HepG2 (cell line): ENCODE results near the gene MUL1. TPM values are rescaled to one million over a fixed set of nuclear protein-coding genes. Genes with fewer than 3 reads are reported as not detected.

ENCODE experiments used
- ARNT ChIP-seq: fragments of 450-650 bp; IDR thresholded peaks from 2 replicates; pipeline ENCODE4 v1.6.1; 2017
- CBX2 ChIP-seq, 2 experiments: fragments of 200-600 bp in 1 of 2; sonication (generic); formaldehyde crosslinking in 1 of 2; IDR thresholded peaks; 2 replicates each; pipeline versions ENCODE4 v1.7.0 to v1.8.1; 2018 to 2022; ENCODE audit warnings: low read depth in 2 of 2, low read length in 1 of 2, mild to moderate bottlenecking in 1 of 2, missing genetic modification reagents in 1 of 2
- FOXO1 ChIP-seq: sonication (generic); formaldehyde crosslinking; IDR thresholded peaks from 2 replicates; pipeline ENCODE4 v1.4.0; 2020; ENCODE audit warnings: missing genetic modification reagents
- GABPB1 ChIP-seq: IDR thresholded peaks from 2 replicates; pipeline ENCODE4 v1.6.1; 2016; ENCODE audit warnings: mild to moderate bottlenecking, missing genetic modification reagents, moderate library complexity, missing compliant biosample characterization
- HMGA1 ChIP-seq: sonication (generic); formaldehyde crosslinking; conservative IDR thresholded peaks from 2 replicates; pipeline ENCODE4 v1.4.0; 2020; ENCODE audit warnings: missing genetic modification reagents
- HOXA5 ChIP-seq: sonication (generic); formaldehyde crosslinking; IDR thresholded peaks from 2 replicates; pipeline ENCODE4 v1.4.0; 2020; ENCODE audit warnings: missing genetic modification reagents
- JUNB ChIP-seq: sonication (generic); formaldehyde crosslinking; IDR thresholded peaks from 2 replicates; pipeline ENCODE4 v1.8.0; 2022; ENCODE audit warnings: missing genetic modification reagents, mild to moderate bottlenecking, borderline replicate concordance
- KDM5A ChIP-seq: fragments of 200-600 bp; sonication (generic); IDR thresholded peaks from 2 replicates; pipeline ENCODE4 v1.7.0; 2018; ENCODE audit warnings: antibody characterized with exemption, mild to moderate bottlenecking, low read length, borderline replicate concordance
- KMT2A ChIP-seq: sonication (generic); formaldehyde crosslinking; IDR thresholded peaks from 2 replicates; pipeline ENCODE4 v1.4.0; 2020; ENCODE audit warnings: missing genetic modification reagents
- MTF2 ChIP-seq: sonication (generic); formaldehyde crosslinking; IDR thresholded peaks from 2 replicates; pipeline ENCODE4 v1.5.0; 2020; ENCODE audit warnings: missing genetic modification reagents, borderline replicate concordance
- NR2F2 ChIP-seq: IDR thresholded peaks from 2 replicates; pipeline ENCODE4 v1.6.1; 2012; ENCODE audit warnings: low read depth, inconsistent platforms, borderline replicate concordance
- SALL1 ChIP-seq: sonication (generic); formaldehyde crosslinking; IDR thresholded peaks from 2 replicates; pipeline ENCODE4 v1.8.0; 2022; ENCODE audit warnings: mild to moderate bottlenecking, missing genetic modification reagents
- SIX4 ChIP-seq: sonication (generic); formaldehyde crosslinking; IDR thresholded peaks from 2 replicates; pipeline ENCODE4 v1.4.0; 2020; ENCODE audit warnings: missing genetic modification reagents
- SNAPC2 ChIP-seq: sonication (generic); formaldehyde crosslinking; IDR thresholded peaks from 2 replicates; pipeline ENCODE4 v1.8.1; 2022; ENCODE audit warnings: mild to moderate bottlenecking, missing genetic modification reagents
- STAG1 ChIP-seq: sonication (generic); formaldehyde crosslinking; IDR thresholded peaks from 2 replicates; pipeline ENCODE4 v1.4.0; 2020; ENCODE audit warnings: missing genetic modification reagents
- XBP1 ChIP-seq: sonication (generic); formaldehyde crosslinking; IDR thresholded peaks from 2 replicates; pipeline ENCODE4 v1.5.0; 2020; ENCODE audit warnings: missing genetic modification reagents
- ZFP1 ChIP-seq: IDR thresholded peaks from 2 replicates; pipeline ENCODE4 v1.6.1; 2016
- ZNF367 ChIP-seq: sonication (generic); formaldehyde crosslinking; IDR thresholded peaks from 2 replicates; pipeline ENCODE4 v1.4.0; 2020; ENCODE audit warnings: missing genetic modification reagents, borderline replicate concordance
- ZNF703 ChIP-seq: sonication (generic); formaldehyde crosslinking; IDR thresholded peaks from 2 replicates; pipeline ENCODE4 v1.5.1; 2020; ENCODE audit warnings: missing genetic modification reagents, mild to moderate bottlenecking, moderate library complexity, borderline replicate concordance
- ZNF709 ChIP-seq: sonication (generic); formaldehyde crosslinking; IDR thresholded peaks from 2 replicates; pipeline ENCODE4 v1.5.0; 2020; ENCODE audit warnings: mild to moderate bottlenecking, missing genetic modification reagents
- polyA plus RNA-seq, 8 experiments: library from polyadenylated mRNA; depleted of rRNA in 3 of 8; stranded (reverse) in 7 of 8; unstranded in 1 of 8; fragments of >200 nt; fragmentation: Illumina TruSeq in 4 of 8; extraction: Trizol in 4 of 8; gene quantifications; 2 replicates each; pipeline versions ENCODE4 v1.2.1 to v1.2.3, GENCODE V29; 2011 to 2016; ENCODE audit warnings: low read depth in 4 of 8, missing spikeins in 1 of 8, mixed read lengths in 1 of 8; ENCODE audit not compliant: insufficient read depth in 1 of 8
- total RNA-seq, 5 experiments: library from RNA; depleted of rRNA; stranded (reverse); fragments of >200 nt; fragmentation: Illumina TruSeq; extraction: Trizol; gene quantifications; 2 replicates each; pipeline ENCODE4 v1.2.3, GENCODE V29; 2016; ENCODE audit warnings: low read depth in 1 of 5
- TF ChIP-seq, protein P1 (sequence below): sonication (generic); formaldehyde crosslinking; conservative IDR thresholded peaks from 2 replicates; pipeline ENCODE4 v1.8.0; 2022; ENCODE audit warnings: mild to moderate bottlenecking, moderate library complexity, missing genetic modification reagents
- TF ChIP-seq, protein P2 (sequence below): sonication (generic); formaldehyde crosslinking; IDR thresholded peaks from 2 replicates; pipeline ENCODE4 v1.5.0; 2020; ENCODE audit warnings: missing genetic modification reagents, mild to moderate bottlenecking, borderline replicate concordance
- TF ChIP-seq, protein P3 (sequence below): IDR thresholded peaks from 2 replicates; pipeline ENCODE4 v1.6.1; 2018; ENCODE audit warnings: missing genetic modification reagents
- TF ChIP-seq, protein P4 (sequence below): sonication (generic); formaldehyde crosslinking; IDR thresholded peaks from 2 replicates; pipeline ENCODE4 v1.4.0; 2020; ENCODE audit warnings: low read depth, missing genetic modification reagents

Gene MUL1
- total and polyA plus RNA-seq, 2 of the 13 experiments (the other 11 are each of a cell fraction or from before 2014, with no cell fraction given), result 21.5 to 26.5 TPM

DNA sequence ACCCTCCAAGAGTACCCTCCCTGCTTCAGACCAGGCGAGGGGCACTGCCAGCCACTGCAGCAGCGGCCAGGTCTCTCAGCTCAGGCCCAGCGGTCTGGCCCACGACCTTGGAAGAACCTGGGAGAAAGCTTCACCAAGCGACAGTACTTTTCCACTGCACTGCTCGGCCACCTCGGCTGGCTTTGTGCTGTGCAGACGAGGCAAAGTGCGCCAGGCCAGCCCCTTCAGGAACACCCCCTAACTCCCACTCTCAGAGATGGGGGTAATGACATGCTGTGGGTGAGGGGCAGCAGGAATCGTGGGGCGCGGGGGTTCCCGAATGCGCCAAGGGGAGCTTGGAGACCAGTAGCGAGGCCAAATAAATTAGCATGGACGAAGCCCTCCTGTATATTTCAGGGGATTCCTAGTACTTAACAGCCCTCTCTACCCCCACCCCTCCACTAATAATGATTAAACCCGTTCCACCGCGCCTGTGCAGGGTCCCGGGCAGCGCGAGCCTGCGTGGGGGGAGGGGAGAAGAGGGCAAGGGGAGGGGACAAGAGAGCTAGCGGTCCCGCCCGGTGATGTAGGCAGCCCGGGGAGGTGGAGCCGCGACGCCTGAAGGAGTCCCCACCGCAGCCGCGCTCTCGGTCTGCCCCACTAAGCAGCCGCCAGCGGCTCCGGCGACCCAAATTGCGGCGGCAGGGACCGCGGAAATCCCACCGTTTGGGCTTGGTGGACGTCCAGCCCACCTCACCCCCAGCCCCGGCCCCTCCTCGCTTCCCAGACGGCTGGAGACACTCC, 44.2 kb upstream of the MUL1 start, which contains the start of gene FAM43B (continued):
- TF ChIP-seq, protein P1, sequence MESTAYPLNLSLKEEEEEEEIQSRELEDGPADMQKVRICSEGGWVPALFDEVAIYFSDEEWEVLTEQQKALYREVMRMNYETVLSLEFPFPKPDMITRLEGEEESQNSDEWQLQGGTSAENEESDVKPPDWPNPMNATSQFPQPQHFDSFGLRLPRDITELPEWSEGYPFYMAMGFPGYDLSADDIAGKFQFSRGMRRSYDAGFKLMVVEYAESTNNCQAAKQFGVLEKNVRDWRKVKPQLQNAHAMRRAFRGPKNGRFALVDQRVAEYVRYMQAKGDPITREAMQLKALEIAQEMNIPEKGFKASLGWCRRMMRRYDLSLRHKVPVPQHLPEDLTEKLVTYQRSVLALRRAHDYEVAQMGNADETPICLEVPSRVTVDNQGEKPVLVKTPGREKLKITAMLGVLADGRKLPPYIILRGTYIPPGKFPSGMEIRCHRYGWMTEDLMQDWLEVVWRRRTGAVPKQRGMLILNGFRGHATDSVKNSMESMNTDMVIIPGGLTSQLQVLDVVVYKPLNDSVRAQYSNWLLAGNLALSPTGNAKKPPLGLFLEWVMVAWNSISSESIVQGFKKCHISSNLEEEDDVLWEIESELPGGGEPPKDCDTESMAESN (CRISPR knock-in tag), result peak; percentile 64
- TF ChIP-seq ZNF709 (CRISPR knock-in tag) (no peak), HMGA1 (no peak), STAG1 (no peak), ZNF703 (CRISPR knock-in tag) (peak; percentile 75; the same call in 1 of the 2 replicates), SALL1 (peak; percentile 64), NR2F2 (no peak; the same call in 1 of the 2 replicates), CBX2 (IDR thresholded peaks at IDR 0.05; ENCODE audit: low read depth, low read length) (no peak), CBX2 (CRISPR knock-in tag; IDR thresholded peaks at IDR 0.05; ENCODE audit: low read depth) (no peak), ZFP1 (CRISPR knock-in tag) (no peak), SIX4 (CRISPR knock-in tag) (no peak), MTF2 (CRISPR knock-in tag) (peak; percentile 84; the same call in 1 of the 2 replicates), SNAPC2 (peak; percentile 79; the same call in 1 of the 2 replicates), HOXA5 (CRISPR knock-in tag) (no peak; the same call in 1 of the 2 replicates), GABPB1 (CRISPR knock-in tag) (peak; percentile 50), JUNB (no peak), KMT2A (CRISPR knock-in tag) (no peak), XBP1 (CRISPR knock-in tag) (no peak), KDM5A (no peak), ZNF367 (CRISPR knock-in tag) (0 out of 2 replicates have a peak, but pooled peaks have one; percentile 13), FOXO1 (CRISPR knock-in tag) (no peak), ARNT (no peak)
- TF ChIP-seq, protein P2, sequence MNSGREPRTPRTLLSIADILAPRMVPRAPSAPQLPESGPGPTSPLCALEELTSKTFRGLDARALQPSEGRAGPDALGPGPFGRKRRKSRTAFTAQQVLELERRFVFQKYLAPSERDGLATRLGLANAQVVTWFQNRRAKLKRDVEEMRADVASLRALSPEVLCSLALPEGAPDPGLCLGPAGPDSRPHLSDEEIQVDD, result no peak
- TF ChIP-seq, protein P3, sequence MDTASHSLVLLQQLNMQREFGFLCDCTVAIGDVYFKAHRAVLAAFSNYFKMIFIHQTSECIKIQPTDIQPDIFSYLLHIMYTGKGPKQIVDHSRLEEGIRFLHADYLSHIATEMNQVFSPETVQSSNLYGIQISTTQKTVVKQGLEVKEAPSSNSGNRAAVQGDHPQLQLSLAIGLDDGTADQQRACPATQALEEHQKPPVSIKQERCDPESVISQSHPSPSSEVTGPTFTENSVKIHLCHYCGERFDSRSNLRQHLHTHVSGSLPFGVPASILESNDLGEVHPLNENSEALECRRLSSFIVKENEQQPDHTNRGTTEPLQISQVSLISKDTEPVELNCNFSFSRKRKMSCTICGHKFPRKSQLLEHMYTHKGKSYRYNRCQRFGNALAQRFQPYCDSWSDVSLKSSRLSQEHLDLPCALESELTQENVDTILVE (CRISPR knock-in tag), result no peak
- TF ChIP-seq, protein P4, sequence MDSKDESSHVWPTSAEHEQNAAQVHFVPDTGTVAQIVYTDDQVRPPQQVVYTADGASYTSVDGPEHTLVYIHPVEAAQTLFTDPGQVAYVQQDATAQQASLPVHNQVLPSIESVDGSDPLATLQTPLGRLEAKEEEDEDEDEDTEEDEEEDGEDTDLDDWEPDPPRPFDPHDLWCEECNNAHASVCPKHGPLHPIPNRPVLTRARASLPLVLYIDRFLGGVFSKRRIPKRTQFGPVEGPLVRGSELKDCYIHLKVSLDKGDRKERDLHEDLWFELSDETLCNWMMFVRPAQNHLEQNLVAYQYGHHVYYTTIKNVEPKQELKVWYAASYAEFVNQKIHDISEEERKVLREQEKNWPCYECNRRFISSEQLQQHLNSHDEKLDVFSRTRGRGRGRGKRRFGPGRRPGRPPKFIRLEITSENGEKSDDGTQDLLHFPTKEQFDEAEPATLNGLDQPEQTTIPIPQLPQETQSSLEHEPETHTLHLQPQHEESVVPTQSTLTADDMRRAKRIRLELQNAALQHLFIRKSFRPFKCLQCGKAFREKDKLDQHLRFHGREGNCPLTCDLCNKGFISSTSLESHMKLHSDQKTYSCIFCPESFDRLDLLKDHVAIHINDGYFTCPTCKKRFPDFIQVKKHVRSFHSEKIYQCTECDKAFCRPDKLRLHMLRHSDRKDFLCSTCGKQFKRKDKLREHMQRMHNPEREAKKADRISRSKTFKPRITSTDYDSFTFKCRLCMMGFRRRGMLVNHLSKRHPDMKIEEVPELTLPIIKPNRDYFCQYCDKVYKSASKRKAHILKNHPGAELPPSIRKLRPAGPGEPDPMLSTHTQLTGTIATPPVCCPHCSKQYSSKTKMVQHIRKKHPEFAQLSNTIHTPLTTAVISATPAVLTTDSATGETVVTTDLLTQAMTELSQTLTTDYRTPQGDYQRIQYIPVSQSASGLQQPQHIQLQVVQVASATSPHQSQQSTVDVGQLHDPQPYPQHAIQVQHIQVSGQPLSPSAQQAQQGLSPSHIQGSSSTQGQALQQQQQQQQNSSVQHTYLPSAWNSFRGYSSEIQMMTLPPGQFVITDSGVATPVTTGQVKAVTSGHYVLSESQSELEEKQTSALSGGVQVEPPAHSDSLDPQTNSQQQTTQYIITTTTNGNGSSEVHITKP (CRISPR knock-in tag), result peak; percentile 100
